Fibroblast of skin of left quadriceps (primary cell): ENCODE results near the gene BCL6.

Experiments
- DNase-seq, 2 experiments: peaks; one replicate each; pipeline ENCODE4 v3.0.0-alpha.2; 2013; ENCODE audit warnings: low read depth in 2 of 2

BCL6 gene

DNA sequence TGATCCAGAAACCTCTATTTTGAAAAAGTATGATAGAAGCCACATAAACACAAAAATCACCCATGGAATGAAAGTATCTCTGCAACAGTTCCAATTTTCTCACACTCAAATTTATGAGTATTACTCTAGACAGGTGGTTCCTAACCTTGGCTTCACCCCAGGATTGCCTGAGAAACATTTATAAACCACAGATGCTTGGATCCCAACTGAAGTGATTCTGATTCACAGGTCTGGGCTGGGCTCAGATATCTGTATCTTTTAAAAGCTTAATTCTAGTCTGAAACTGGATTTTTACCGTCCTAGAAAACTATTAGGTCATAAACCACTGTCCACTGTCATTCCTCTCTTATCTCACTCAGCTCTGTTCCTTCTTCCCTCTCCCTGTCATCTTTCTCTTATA, 67.7 kb downstream of the BCL6 start:
- no peak for DNase-seq

DNA sequence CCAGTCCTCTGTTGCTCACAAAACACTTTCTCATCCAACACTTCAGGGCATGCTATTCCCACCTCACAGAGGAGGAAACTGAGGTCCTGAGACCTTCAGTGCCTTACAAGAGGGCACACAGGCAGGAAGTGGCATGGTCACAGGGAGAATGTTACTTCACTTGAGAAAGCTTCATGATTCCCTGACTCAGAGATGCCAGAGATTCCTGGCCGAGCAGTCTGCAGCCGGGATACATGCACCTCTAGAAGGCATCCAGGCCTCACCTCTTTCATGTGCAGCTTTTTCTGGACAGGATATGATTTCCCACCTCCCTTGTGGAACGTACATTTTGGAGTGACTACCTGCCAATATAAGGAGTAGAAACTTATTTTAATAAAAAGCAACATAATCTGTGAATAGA, 72.3 kb downstream of the BCL6 start:
- DNase-seq = no peak
